ENCODE measurements around the gene PCSK6. TPM values are rescaled to one million over a fixed set of nuclear protein-coding genes. Genes with fewer than 3 reads are reported as not detected.
A peak's percentile ranks its signal among the peaks of the same experiment; 100 is the strongest.

Gene PCSK6
- total and polyA plus RNA-seq, 2 donors from 2014 or later = 3.8 to 7.3 TPM

DNA sequence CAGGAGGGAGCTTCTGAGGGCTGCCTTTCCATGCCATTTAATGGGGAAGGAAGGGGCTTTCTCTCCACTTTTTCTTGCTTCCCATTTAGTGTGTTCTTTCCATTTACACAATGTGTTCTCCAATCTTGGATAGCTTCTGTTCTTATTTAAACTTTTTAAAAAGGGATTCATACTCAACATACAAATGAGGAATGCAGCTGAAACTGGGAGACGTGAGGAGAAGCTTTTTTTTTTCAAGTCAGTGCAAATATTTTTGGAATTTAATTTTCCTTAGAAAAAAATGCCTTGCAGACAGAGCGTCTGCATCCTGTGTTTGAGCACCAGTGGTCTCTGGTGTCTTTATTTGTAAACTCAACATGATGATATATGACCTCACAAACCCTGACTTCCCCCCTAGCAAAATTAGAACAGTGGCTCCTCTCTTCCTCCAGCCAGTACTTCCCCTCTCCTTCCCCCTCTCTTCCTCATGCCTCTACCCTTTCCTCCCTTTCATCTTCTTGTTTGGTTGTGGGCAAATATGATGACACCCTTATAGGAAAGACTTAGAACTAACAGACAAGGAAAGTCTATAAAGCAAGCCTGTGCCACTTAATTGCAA lies 48.1 kb upstream of the PCSK6 start:
- peak in 2 of 5 donors; percentile 12 to 62 for DNase-seq
- TF ChIP-seq CTCF (IDR thresholded peaks at IDR 0.05; ENCODE audit: borderline replicate concordance, extremely low read depth, insufficient read depth) = no peak
- H3K27me3 ChIP-seq (ENCODE audit: control insufficient read depth, insufficient read depth, low read length) = no peaks in the 10 kb centered on the region
- no peaks in the 10 kb centered on the region for H3K4me1 ChIP-seq (ENCODE audit: control insufficient read depth in 2 of 3, insufficient read depth in 2 of 3, low read depth in 1 of 3, low read length in 3 of 3)
- no peak overlapping the region for H3K4me3 ChIP-seq (ENCODE audit: low read length in 3 of 3)
- intact Hi-C loops (cut with DNase I) = no loop called here
- H3K9ac ChIP-seq (ENCODE audit: low read length in 3 of 3) = no peak overlapping the region
- H3K36me3 ChIP-seq (ENCODE audit: control insufficient read depth in 2 of 3, insufficient read depth in 3 of 3, low read length in 3 of 3) = no peaks in the 10 kb centered on the region
- H3K27ac ChIP-seq (ENCODE audit: low read depth in 2 of 2, low read length in 2 of 2) = no peak overlapping the region
- FAIRE-seq = no peak
- H3K9me3 ChIP-seq (ENCODE audit: control insufficient read depth in 2 of 3, insufficient read depth in 1 of 3, low read length in 3 of 3) = peaks cover 0 to 3% (median 0%) of the 10 kb centered on the region in 3 donors

- no peak overlapping the region for H3K9ac ChIP-seq (ENCODE audit: low read length in 3 of 3)
- no peaks in the 10 kb centered on the region for H3K4me1 ChIP-seq (ENCODE audit: control insufficient read depth in 2 of 3, insufficient read depth in 2 of 3, low read depth in 1 of 3, low read length in 3 of 3)
- no peaks in the 10 kb centered on the region for H3K36me3 ChIP-seq (ENCODE audit: control insufficient read depth in 2 of 3, insufficient read depth in 3 of 3, low read length in 3 of 3)
- DNase-seq (no peak), FAIRE-seq (no peak)
- no peak overlapping the region for H3K27ac ChIP-seq (ENCODE audit: low read depth in 2 of 2, low read length in 2 of 2)
- intact Hi-C loops (cut with DNase I) = no loop called here
- no peak overlapping the region for H3K4me3 ChIP-seq (ENCODE audit: low read length in 3 of 3)
- H3K27me3 ChIP-seq (ENCODE audit: control insufficient read depth, insufficient read depth, low read length) = no peaks in the 10 kb centered on the region
- peaks cover 0 to 3% (median 0%) of the 10 kb centered on the region in 3 donors for H3K9me3 ChIP-seq (ENCODE audit: control insufficient read depth in 2 of 3, insufficient read depth in 1 of 3, low read length in 3 of 3)
- no peak for TF ChIP-seq CTCF (IDR thresholded peaks at IDR 0.05; ENCODE audit: borderline replicate concordance, extremely low read depth, insufficient read depth)
These were observed 47.4 kb upstream of the PCSK6 start for GRCh38 chr15:101536875-101537405.

- DNase-seq = no peak
- no peak overlapping the region for H3K9ac ChIP-seq (ENCODE audit: low read length in 3 of 3)
- H3K36me3 ChIP-seq (ENCODE audit: control insufficient read depth in 2 of 3, insufficient read depth in 3 of 3, low read length in 3 of 3) = no peaks in the 10 kb centered on the region
- H3K27me3 ChIP-seq (ENCODE audit: control insufficient read depth, insufficient read depth, low read length) = no peaks in the 10 kb centered on the region
- H3K4me1 ChIP-seq (ENCODE audit: control insufficient read depth in 2 of 3, insufficient read depth in 2 of 3, low read depth in 1 of 3, low read length in 3 of 3) = no peaks in the 10 kb centered on the region
- intact Hi-C loops (cut with DNase I) = no loop called here
- H3K9me3 ChIP-seq (ENCODE audit: control insufficient read depth in 2 of 3, insufficient read depth in 1 of 3, low read length in 3 of 3) = peaks cover 0 to 3% (median 0%) of the 10 kb centered on the region in 3 donors
- no peak for TF ChIP-seq CTCF (IDR thresholded peaks at IDR 0.05; ENCODE audit: borderline replicate concordance, extremely low read depth, insufficient read depth)
- no peak for FAIRE-seq
- no peak overlapping the region for H3K27ac ChIP-seq (ENCODE audit: low read depth in 2 of 2, low read length in 2 of 2)
- no peak overlapping the region for H3K4me3 ChIP-seq (ENCODE audit: low read length in 3 of 3)
These were observed 46.8 kb upstream of the PCSK6 start for GRCh38 chr15:101536166-101536874.
